Gastrocnemius medialis (tissue), 4 donors: ENCODE measurements around the gene PDE4B. TPM values are rescaled to one million over a fixed set of nuclear protein-coding genes. Genes with fewer than 3 reads are reported as not detected.

Experiments
- ATAC-seq, 2 donors: fragments of 150-250 bp; one replicate each; pipeline ENCODE4 v1.9.1; 2016
- DNase-seq, 2 donors: peaks; one replicate each; pipeline ENCODE4 v3.0.0-alpha.2; 2019
- H3K27ac ChIP-seq, 4 donors: fragments of 200-600 bp; sonication (generic); 1 replicate in 1 of 4; 2 replicates in 3 of 4; pipeline ENCODE4 v1.5.1; 2016 to 2018; ENCODE audit warnings: mild to moderate bottlenecking in 2 of 4, moderate library complexity in 1 of 4
- H3K27me3 ChIP-seq, 3 donors: fragments of 200-600 bp; sonication (generic) in 2 of 3; 1 replicate in 1 of 3; 2 replicates in 2 of 3; pipeline versions ENCODE4 v1.5.1 to v1.6.0; 2016 to 2019; ENCODE audit warnings: mild to moderate bottlenecking in 1 of 3, moderate library complexity in 1 of 3
- H3K36me3 ChIP-seq, 2 donors: fragments of 200-600 bp; sonication (generic) in 1 of 2; one replicate each; pipeline ENCODE4 v1.5.1; 2017 to 2018
- H3K4me1 ChIP-seq, 2 donors: fragments of 200-600 bp; sonication (generic) in 1 of 2; one replicate each; pipeline ENCODE4 v1.5.1; 2016 to 2017; ENCODE audit warnings: mild to moderate bottlenecking in 2 of 2
- H3K4me3 ChIP-seq, 4 donors: fragments of 200-600 bp; sonication (generic) in 3 of 4; 1 replicate in 1 of 4; 2 replicates in 3 of 4; pipeline ENCODE4 v1.5.1; 2016 to 2019; ENCODE audit warnings: mild to moderate bottlenecking in 2 of 4
- H3K9me3 ChIP-seq, 3 donors: fragments of 200-600 bp; sonication (generic) in 2 of 3; 1 replicate in 1 of 3; 2 replicates in 2 of 3; pipeline ENCODE4 v1.5.1; 2016 to 2019
- CTCF ChIP-seq, 5 experiments: fragments of 450-650 bp in 3 of 5; fragments of 200-600 bp in 2 of 5; sonication (generic) in 2 of 5; IDR thresholded peaks in 4 of 5; conservative IDR thresholded peaks in 1 of 5; 1 replicate in 4 of 5; 2 replicates in 1 of 5; pipeline ENCODE4 v1.5.1; 2016 to 2019; ENCODE audit warnings: antibody characterized with exemption in 5 of 5, mild to moderate bottlenecking in 3 of 5, moderate library complexity in 3 of 5
- POLR2A ChIP-seq, 2 donors: fragments of 450-650 bp; IDR thresholded peaks; one replicate each; pipeline ENCODE4 v1.6.1; 2017; ENCODE audit warnings: antibody characterized with exemption in 2 of 2, mild to moderate bottlenecking in 2 of 2, moderate library complexity in 2 of 2
- in situ Hi-C, 4 donors: fragments of 200-750 bp; cut with MboI; loops; one replicate each; pipeline versions ENCODE4 v1.15.0 to v1.8.0; 2017; ENCODE audit warnings: low sequenced_read_pairs in 4 of 4
- intact Hi-C: fragments of 100-400 bp; cut with DNase I; formaldehyde crosslinking; loops from one replicate; pipeline ENCODE4 v1.15.1; 2023; ENCODE audit warnings: low total_unique reads
- total RNA-seq, 4 donors: library from RNA; depleted of rRNA; stranded (reverse); fragments of >200 nt; gene quantifications; one replicate each; pipeline versions ENCODE4 v1.1.0 to v1.2.3, GENCODE V29; 2016

The PDE4B gene
- total RNA-seq, 4 donors from 2014 or later: 4.5 to 8.5 (median 7.9) TPM

GRCh38 chr1:65971547-65971946 is 178.9 kb downstream of the PDE4B start:
- in situ Hi-C loops (loop anchor here in 1 of 4 donors (25.0 kb wide), 1 partner anchor 491 kb away; no protein-coding TSS in a partner anchor), intact Hi-C loops (no loop called here)
- ATAC-seq: no peak

GRCh38 chr1:65975708-65976107 is 183.0 kb downstream of the PDE4B start:
- DNase-seq (no peak), ATAC-seq (no peak)
- Histone ChIP-seq H3K27me3 (no peaks in the 10 kb centered on the region), H3K4me3 (no peak overlapping the region), H3K27ac (no peak overlapping the region), H3K36me3 (no peaks in the 10 kb centered on the region), H3K4me1 (no peaks in the 10 kb centered on the region), H3K9me3 (no peaks in the 10 kb centered on the region)
- TF ChIP-seq POLR2A (IDR thresholded peaks at IDR 0.05) (no peak), CTCF (IDR thresholded peaks at IDR 0.05 in 4 of 5, conservative IDR thresholded peaks at IDR 0.05 in 1 of 5) (no peak)
- in situ Hi-C loops: no loop called here
- intact Hi-C loops: no loop called here

More at GRCh38 chr1:65971547-65971946, 178.9 kb downstream of the PDE4B start:
- TF ChIP-seq CTCF (IDR thresholded peaks at IDR 0.05 in 4 of 5, conservative IDR thresholded peaks at IDR 0.05 in 1 of 5) (no peak), POLR2A (IDR thresholded peaks at IDR 0.05) (no peak)
- H3K4me3 ChIP-seq: no peak overlapping the region
- H3K27me3 ChIP-seq: no peaks in the 10 kb centered on the region
- H3K4me1 ChIP-seq: no peaks in the 10 kb centered on the region
- no peaks in the 10 kb centered on the region for H3K9me3 ChIP-seq
- no peak overlapping the region for H3K27ac ChIP-seq
- DNase-seq: no peak
- no peaks in the 10 kb centered on the region for H3K36me3 ChIP-seq

- in situ Hi-C loops: no loop called here
Measured at GRCh38 chr1:65979136-65980044, 186.7 kb downstream of the PDE4B start.

GRCh38 chr1:65980237-65980636 is 187.5 kb downstream of the PDE4B start:
- H3K27me3 ChIP-seq: no peaks in the 10 kb centered on the region
- no peaks in the 10 kb centered on the region for H3K4me1 ChIP-seq
- no peak overlapping the region for H3K27ac ChIP-seq
- no peaks in the 10 kb centered on the region for H3K36me3 ChIP-seq
- no peak for ATAC-seq
- no peak for DNase-seq
- in situ Hi-C loops: no loop called here
- intact Hi-C loops: no loop called here
- H3K4me3 ChIP-seq: no peak overlapping the region
- H3K9me3 ChIP-seq: no peaks in the 10 kb centered on the region
- no peak for TF ChIP-seq POLR2A (IDR thresholded peaks at IDR 0.05)
- no peak for TF ChIP-seq CTCF (IDR thresholded peaks at IDR 0.05 in 4 of 5, conservative IDR thresholded peaks at IDR 0.05 in 1 of 5)

More at GRCh38 chr1:65979136-65980044, 186.7 kb downstream of the PDE4B start:
- H3K27ac ChIP-seq: no peak overlapping the region
- DNase-seq (no peak), ATAC-seq (no peak)
- no peaks in the 10 kb centered on the region for H3K27me3 ChIP-seq
- H3K9me3 ChIP-seq: no peaks in the 10 kb centered on the region
- no peaks in the 10 kb centered on the region for H3K4me1 ChIP-seq
- H3K4me3 ChIP-seq: no peak overlapping the region
- TF ChIP-seq CTCF (IDR thresholded peaks at IDR 0.05 in 4 of 5, conservative IDR thresholded peaks at IDR 0.05 in 1 of 5): no peak
- no peak for TF ChIP-seq POLR2A (IDR thresholded peaks at IDR 0.05)
- no peaks in the 10 kb centered on the region for H3K36me3 ChIP-seq
- intact Hi-C loops: no loop called here
